HCT116 (cell line): ENCODE results near the gene KCNMB2. TPM values are rescaled to one million over a fixed set of nuclear protein-coding genes. Genes with fewer than 3 reads are reported as not detected.
"Not testable (repeated sequence)": the region's sequence is repeated elsewhere in the genome, so short reads cannot be mapped to it uniquely, and the experiment has no call there.

Experiments
- ATAC-seq: fragments of 200-7000 bp; cut with Tn5 transposase; 2 replicates; pipeline ENCODE4 v1.9.1; 2020; ENCODE audit warnings: mild to moderate bottlenecking, moderate library complexity
- BruUV-seq: library from RNA; stranded (reverse); fragments of 400-500 nt; replicated peaks from 2 replicates; lab custom pipeline; 2021; lab: Mats Ljungman, UMichigan
- CTCF ChIA-PET: fragments of 300-600 bp; sonication (Branson Sonifier 250); formaldehyde crosslinking; loops from one replicate; lab custom pipeline; 2021; ENCODE audit warnings: antibody characterized with exemption; lab: Charles Lee
- POLR2A ChIA-PET: fragments of 300-600, 350-600 bp; sonication (Branson Sonifier 250); formaldehyde crosslinking; loops from one replicate; lab custom pipeline; 2021; ENCODE audit warnings: antibody characterized with exemption; lab: Charles Lee
- RAD21 ChIA-PET, 2 experiments: fragments of 300-600 bp; sonication (Branson Sonifier 250); formaldehyde crosslinking; loops; one replicate each; lab custom pipeline; 2023; ENCODE audit warnings: low total read pairs in 2 of 2; ENCODE audit not compliant: uncharacterized antibody in 2 of 2, unreplicated experiment in 2 of 2, low non-redundant PET in 1 of 2; lab: Charles Lee
- DNase-seq: peaks from one replicate; pipeline ENCODE4 v3.0.0-alpha.2; 2010; ENCODE audit warnings: low read depth, low spot score
- H2AFZ ChIP-seq: fragments of 200-600 bp; shearing (Covaris generic), sonication (generic); 2 replicates; pipeline ENCODE4 v1.6.1; 2017; ENCODE audit warnings: low read depth, mixed run types, mixed read lengths, antibody characterized with exemption, low read length; ENCODE audit not compliant: poor library complexity, severe bottlenecking
- H3K27ac ChIP-seq: 2 replicates; pipeline ENCODE4 v1.5.1; 2012; ENCODE audit warnings: low read depth, low read length
- H3K27me3 ChIP-seq: fragments of 200-600 bp; sonication (generic); 2 replicates; pipeline ENCODE4 v1.6.1; 2016; ENCODE audit warnings: mixed run types, low read length, mixed read lengths; ENCODE audit not compliant: insufficient read depth
- H3K36me3 ChIP-seq, 2 experiments: fragments of 200-500 bp in 1 of 2; fragments of 200-600 bp in 1 of 2; sonication (Bioruptor generic) in 1 of 2; sonication (generic) in 1 of 2; 2 replicates each; pipeline versions ENCODE4 v1.5.1 to v1.6.1; 2014 to 2016; ENCODE audit warnings: low read length in 2 of 2, inconsistent platforms in 1 of 2, mixed read lengths in 1 of 2, mixed run types in 1 of 2; ENCODE audit not compliant: insufficient read depth in 2 of 2, control insufficient read depth in 1 of 2
- H3K4me1 ChIP-seq, 2 experiments: fragments of 200-600 bp in 1 of 2; sonication (generic) in 1 of 2; 2 replicates each; pipeline versions ENCODE4 v1.5.1 to v1.6.1; 2012 to 2017; ENCODE audit warnings: low read length in 2 of 2, inconsistent platforms in 1 of 2, mild to moderate bottlenecking in 1 of 2, mixed read lengths in 1 of 2, mixed run types in 1 of 2, moderate library complexity in 1 of 2; ENCODE audit not compliant: insufficient read depth in 2 of 2, control insufficient read depth in 1 of 2
- H3K4me2 ChIP-seq: fragments of 200-600 bp; sonication (generic); 2 replicates; pipeline ENCODE4 v1.6.1; 2017; ENCODE audit warnings: mixed run types, low read length, mixed read lengths
- H3K4me3 ChIP-seq, 2 experiments: fragments of 200-600 bp in 1 of 2; sonication (generic) in 1 of 2; replicated peaks in 1 of 2; 2 replicates each; pipeline ENCODE4 v1.5.1; 2011 to 2016; ENCODE audit warnings: low read length in 2 of 2, control low read depth in 1 of 2, low read depth in 1 of 2, mild to moderate bottlenecking in 1 of 2, mixed read lengths in 1 of 2, mixed run types in 1 of 2
- H3K79me2 ChIP-seq: fragments of 200-600 bp; sonication (generic); 2 replicates; pipeline ENCODE4 v1.6.1; 2017; ENCODE audit warnings: mild to moderate bottlenecking, mixed run types, low read length, moderate library complexity, mixed read lengths; ENCODE audit not compliant: insufficient read depth
- H3K9ac ChIP-seq: fragments of 200-600 bp; sonication (generic); 2 replicates; pipeline ENCODE4 v1.6.1; 2016; ENCODE audit warnings: low read length, mixed read lengths
- H3K9me2 ChIP-seq: fragments of 200-600 bp; sonication (generic), shearing (Covaris generic); 2 replicates; pipeline ENCODE4 v1.6.1; 2017; ENCODE audit warnings: mixed run types, mild to moderate bottlenecking, moderate library complexity; ENCODE audit not compliant: insufficient read depth
- H3K9me3 ChIP-seq, 2 experiments: fragments of 200-500 bp in 1 of 2; fragments of 200-600 bp in 1 of 2; sonication (Bioruptor generic) in 1 of 2; sonication (generic) in 1 of 2; 2 replicates each; pipeline ENCODE4 v1.6.1; 2014 to 2017; ENCODE audit warnings: low read length in 2 of 2, mixed read lengths in 2 of 2, inconsistent platforms in 1 of 2, low read depth in 1 of 2, mild to moderate bottlenecking in 1 of 2, mixed run types in 1 of 2, moderate library complexity in 1 of 2; ENCODE audit not compliant: control insufficient read depth in 1 of 2, insufficient read depth in 1 of 2
- H4K20me1 ChIP-seq: fragments of 200-600 bp; sonication (generic), shearing (Covaris generic); 2 replicates; pipeline ENCODE4 v1.6.1; 2017; ENCODE audit warnings: mixed run types, mild to moderate bottlenecking, moderate library complexity; ENCODE audit not compliant: insufficient read depth
- ATF3 ChIP-seq: IDR thresholded peaks from 2 replicates; pipeline ENCODE4 v1.6.1; 2012
- CTCF ChIP-seq, 3 experiments: fragments of 200-600 bp in 1 of 3; sonication (generic) in 1 of 3; IDR thresholded peaks in 2 of 3; conservative IDR thresholded peaks in 1 of 3; 2 replicates each; pipeline ENCODE4 v1.5.1; 2012 to 2017; ENCODE audit warnings: low read depth in 2 of 3, low read length in 2 of 3, antibody characterized with exemption in 1 of 3, borderline replicate concordance in 1 of 3, control low read depth in 1 of 3, mild to moderate bottlenecking in 1 of 3, mixed read lengths in 1 of 3, mixed run types in 1 of 3, moderate library complexity in 1 of 3; ENCODE audit not compliant: insufficient read depth in 1 of 3
- EGR1 ChIP-seq: IDR thresholded peaks from 2 replicates; pipeline ENCODE4 v1.6.1; 2012; ENCODE audit warnings: low read depth
- EZH2phosphoT487 ChIP-seq: fragments of 200-600 bp; IDR thresholded peaks from 2 replicates; pipeline ENCODE4 v1.6.1; 2018; ENCODE audit warnings: antibody characterized with exemption, borderline replicate concordance
- POLR2AphosphoS5 ChIP-seq: IDR thresholded peaks from 2 replicates; pipeline ENCODE4 v1.6.1; 2011; ENCODE audit warnings: mild to moderate bottlenecking, low read depth, low read length, moderate library complexity
- RAD21 ChIP-seq: IDR thresholded peaks from 2 replicates; pipeline ENCODE4 v1.6.1; 2012; ENCODE audit warnings: low read depth, mild to moderate bottlenecking
- SRF ChIP-seq: IDR thresholded peaks from 2 replicates; pipeline ENCODE4 v1.6.1; 2012; ENCODE audit warnings: low read depth
- ZBTB33 ChIP-seq: IDR thresholded peaks from 2 replicates; pipeline ENCODE4 v1.6.1; 2011; ENCODE audit warnings: mild to moderate bottlenecking, low read length, moderate library complexity; ENCODE audit not compliant: insufficient replicate concordance; ENCODE audit errors: extremely low read depth
- intact Hi-C: fragments of 100-400 bp; cut with micrococcal nuclease; formaldehyde crosslinking; loops from 2 replicates; pipeline ENCODE4 v1.10.0; 2022
- total RNA-seq: library from RNA; stranded (reverse); gene quantifications from one replicate; pipeline ENCODE4 v1.2.1, GENCODE V29; 2021; ENCODE audit not compliant: unreplicated experiment
- TF ChIP-seq, protein P1 (sequence below): IDR thresholded peaks from 2 replicates; pipeline ENCODE4 v1.6.1; 2012

Gene KCNMB2
- total RNA-seq, 1 experiment from 2014 or later, result not detected

- TF ChIP-seq CTCF (IDR thresholded peaks at IDR 0.05 in 2 of 3, conservative IDR thresholded peaks at IDR 0.05 in 1 of 3; ENCODE audit: borderline replicate concordance in 1 of 3, insufficient read depth in 1 of 3, low read depth in 2 of 3, low read length in 2 of 3), result no peak
- TF ChIP-seq ATF3, result no peak
- TF ChIP-seq RAD21, result no peak
- TF ChIP-seq EZH2phosphoT487, result no peak
- no peak for TF ChIP-seq ZBTB33
- no peak for TF ChIP-seq SRF
- TF ChIP-seq EGR1, result no peak
- TF ChIP-seq POLR2AphosphoS5, result no peak
- TF ChIP-seq, protein P1, sequence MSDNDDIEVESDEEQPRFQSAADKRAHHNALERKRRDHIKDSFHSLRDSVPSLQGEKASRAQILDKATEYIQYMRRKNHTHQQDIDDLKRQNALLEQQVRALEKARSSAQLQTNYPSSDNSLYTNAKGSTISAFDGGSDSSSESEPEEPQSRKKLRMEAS, result no peak
These were observed 21.8 kb upstream of the KCNMB2 start (continued) for GRCh38 chr3:178514401-178514800.

DNA sequence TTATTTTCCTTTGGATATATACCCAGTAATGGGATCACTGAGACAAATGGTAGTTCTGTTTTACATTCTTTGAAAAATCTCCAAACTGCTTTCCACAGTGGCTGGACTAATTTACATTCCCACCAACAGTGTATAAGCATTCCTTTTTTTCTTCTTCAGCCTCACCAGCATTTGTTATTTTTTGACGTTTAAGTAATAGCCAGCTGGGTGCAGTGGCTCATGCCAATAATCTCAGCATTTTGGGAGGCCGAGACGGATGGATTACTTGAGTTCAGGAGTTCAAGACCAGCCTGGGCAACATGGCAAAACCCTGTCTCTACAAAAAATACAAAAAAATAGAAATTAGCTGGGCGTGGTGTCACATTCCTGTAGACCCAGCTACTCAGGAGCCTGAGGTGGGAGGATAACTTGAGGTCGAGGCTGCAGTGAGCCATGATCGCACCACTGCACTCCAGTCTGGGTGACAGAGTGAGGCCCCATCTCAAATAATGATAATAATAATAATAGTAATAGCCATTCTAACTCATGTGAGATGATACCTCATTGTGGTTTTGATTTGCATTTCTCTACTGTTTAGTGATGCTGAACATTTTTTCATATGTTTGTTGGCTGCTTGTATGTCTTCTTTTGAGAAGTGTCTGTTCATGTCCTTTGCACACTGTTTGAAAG lies 21.0 kb upstream of the KCNMB2 start:
- H3K4me1 ChIP-seq, BruUV-seq, H3K9me3 ChIP-seq, H3K79me2 ChIP-seq, ATAC-seq, H3K9me2 ChIP-seq, H3K36me3 ChIP-seq, intact Hi-C loops, H3K27ac ChIP-seq, H2AFZ ChIP-seq, RAD21 ChIA-PET, H3K27me3 ChIP-seq, H3K4me2 ChIP-seq, H3K4me3 ChIP-seq, CTCF ChIA-PET, H3K9ac ChIP-seq, H4K20me1 ChIP-seq, DNase-seq, POLR2A ChIA-PET: not testable (repeated sequence)
